Measurements from ENCODE around the gene PPP6R1.
"Not testable (repeated sequence)": the region's sequence is repeated elsewhere in the genome, so short reads cannot be mapped to it uniquely, and the experiment has no call there.

The PPP6R1 gene

GRCh38 chr19:55228403-55229031, 30.3 kb downstream of the PPP6R1 start, which contains the start of gene TMEM86B:
TMEM86B (minus strand) TSS chr19:55228763; CDS start chr19:55228741, 22 bp downstream.
- TF ChIP-seq CTCF (IDR thresholded peaks at IDR 0.05; ENCODE audit: low read length, missing control alignments), result no peak
- no peak for DNase-seq (ENCODE audit: low read depth)
- no peak within 1 kb of the TSS for H3K4me3 ChIP-seq (replicated peaks; ENCODE audit: low read depth, low read length)

GRCh38 chr19:55228015-55228391, 30.8 kb downstream of the PPP6R1 start:
- H3K4me3 ChIP-seq (replicated peaks; ENCODE audit: low read depth, low read length), result no peak overlapping the region
- TF ChIP-seq CTCF (IDR thresholded peaks at IDR 0.05; ENCODE audit: low read length, missing control alignments), result no peak
- DNase-seq (ENCODE audit: low read depth), result no peak

GRCh38 chr19:55227241-55228014, 31.4 kb downstream of the PPP6R1 start:
- H3K4me3 ChIP-seq (replicated peaks; ENCODE audit: low read depth, low read length), result no peak overlapping the region
- DNase-seq (ENCODE audit: low read depth), result no peak
- TF ChIP-seq CTCF (IDR thresholded peaks at IDR 0.05; ENCODE audit: low read length, missing control alignments), result no peak

- no peak for DNase-seq (ENCODE audit: low read depth)
- no peak for TF ChIP-seq CTCF (IDR thresholded peaks at IDR 0.05; ENCODE audit: low read length, missing control alignments)
- no peak overlapping the region for H3K4me3 ChIP-seq (replicated peaks; ENCODE audit: low read depth, low read length)
Observed at GRCh38 chr19:55226788-55227187, 32.0 kb downstream of the PPP6R1 start.

- TF ChIP-seq CTCF (IDR thresholded peaks at IDR 0.05; ENCODE audit: low read length, missing control alignments), result no peak
- H3K4me3 ChIP-seq (replicated peaks; ENCODE audit: low read depth, low read length), result no peak overlapping the region
- DNase-seq (ENCODE audit: low read depth), result no peak
Observed at GRCh38 chr19:55226273-55226672, 32.5 kb downstream of the PPP6R1 start.

- no peak for DNase-seq (ENCODE audit: low read depth)
- TF ChIP-seq CTCF (IDR thresholded peaks at IDR 0.05; ENCODE audit: low read length, missing control alignments), result no peak
- H3K4me3 ChIP-seq (replicated peaks; ENCODE audit: low read depth, low read length), result no peak overlapping the region
Observed at GRCh38 chr19:55225415-55225958, 33.3 kb downstream of the PPP6R1 start.

GRCh38 chr19:55224679-55225414, 34.0 kb downstream of the PPP6R1 start:
- H3K4me3 ChIP-seq (replicated peaks; ENCODE audit: low read depth, low read length); DNase-seq (ENCODE audit: low read depth): not testable (repeated sequence)

Measured in fibroblast of pulmonary artery (primary cell).